Stimulated activated CD4-positive, alpha-beta T cell treated with anti-CD3 and anti-CD28 coated beads, Interleukin-12 subunit alpha, Interleukin-12 subunit beta, amount 100 ng/mL, for 24 hours (primary cell): ENCODE measurements around the gene SLC25A26.
"Not testable (repeated sequence)": the region's sequence is repeated elsewhere in the genome, so short reads cannot be mapped to it uniquely, and the experiment has no call there.

Experiments used
- DNase-seq, 2 experiments: peaks; one replicate each; pipeline ENCODE4 v3.0.0-alpha.2; 2020; ENCODE audit warnings: low read depth in 2 of 2

The SLC25A26 gene

DNA sequence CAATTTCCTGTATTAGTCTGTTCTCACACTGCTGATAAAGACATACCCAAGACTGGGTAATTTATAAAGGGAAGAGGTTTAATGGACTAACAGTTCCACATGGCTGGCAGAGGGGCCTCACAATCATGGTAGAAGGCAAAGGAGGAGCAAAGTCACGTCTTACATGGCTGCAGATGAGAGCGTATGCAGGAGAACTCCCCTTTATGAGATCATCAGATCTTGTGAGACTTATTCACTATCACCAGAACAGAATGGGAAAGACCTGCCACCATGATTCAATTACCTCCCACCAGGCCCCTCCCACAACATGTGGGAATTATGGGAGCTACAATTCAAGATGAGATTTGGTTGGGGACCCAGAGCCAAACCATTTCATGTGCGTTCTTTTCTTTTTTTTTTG, 5.3 kb downstream of the SLC25A26 start:
- not testable (repeated sequence) for DNase-seq

DNA sequence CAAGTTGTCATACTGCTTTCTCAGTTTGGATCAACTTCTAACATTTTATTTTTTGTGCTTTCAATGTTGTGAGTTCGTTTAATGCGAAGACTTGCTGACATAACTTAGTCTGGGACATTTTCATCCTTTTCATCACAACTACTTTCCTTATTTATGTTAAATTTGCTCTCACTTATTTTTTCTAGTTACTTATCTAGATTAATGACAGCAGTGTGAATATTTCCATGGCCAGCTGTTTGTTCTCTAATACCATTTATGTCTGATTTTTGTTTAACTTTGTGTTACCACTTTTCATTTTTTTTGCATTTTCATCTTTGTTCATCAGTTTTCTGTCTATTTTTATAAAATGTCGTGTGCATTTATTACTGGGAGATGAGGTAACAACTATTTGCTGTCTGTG, 6.2 kb downstream of the SLC25A26 start:
- DNase-seq, result no peak

DNA sequence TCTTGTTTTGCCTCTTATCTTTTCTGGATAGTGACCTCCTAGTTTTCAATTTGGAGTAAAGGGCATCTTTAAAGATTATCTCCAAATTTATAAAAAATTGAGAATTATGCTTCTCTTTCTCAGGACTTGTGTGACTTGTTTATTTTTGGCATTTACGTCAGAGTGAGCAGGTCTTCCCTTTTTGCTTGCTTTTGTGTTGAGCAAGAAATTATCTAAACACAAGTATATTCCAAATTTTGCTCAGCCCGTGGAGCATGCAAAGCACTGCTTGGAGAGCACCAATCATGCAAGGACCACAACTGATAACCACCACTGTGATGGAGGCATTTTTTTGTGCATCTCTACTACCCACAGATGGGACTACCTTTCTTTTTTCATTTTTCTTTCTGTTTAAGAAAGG, 7.1 kb downstream of the SLC25A26 start:
- no peak for DNase-seq

DNA sequence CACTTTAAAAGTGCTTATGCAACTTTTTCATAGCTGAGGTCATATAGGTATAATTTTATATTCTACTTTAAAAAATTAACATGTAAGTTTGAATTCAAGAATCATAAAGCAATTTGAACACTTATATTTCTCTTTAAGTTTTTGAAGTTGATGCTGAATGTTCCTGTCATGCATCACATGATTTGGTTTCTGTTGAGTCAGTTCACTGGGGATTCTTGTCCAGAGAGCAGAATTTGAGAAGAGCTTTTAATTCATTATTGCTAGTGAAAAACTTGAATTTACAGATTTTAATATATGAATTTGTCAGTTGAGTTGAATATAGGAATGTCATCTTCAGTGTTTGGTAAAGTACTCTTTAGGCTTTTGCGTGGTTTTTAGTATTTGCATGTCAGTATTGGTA, 7.9 kb downstream of the SLC25A26 start:
- DNase-seq, result no peak

DNA sequence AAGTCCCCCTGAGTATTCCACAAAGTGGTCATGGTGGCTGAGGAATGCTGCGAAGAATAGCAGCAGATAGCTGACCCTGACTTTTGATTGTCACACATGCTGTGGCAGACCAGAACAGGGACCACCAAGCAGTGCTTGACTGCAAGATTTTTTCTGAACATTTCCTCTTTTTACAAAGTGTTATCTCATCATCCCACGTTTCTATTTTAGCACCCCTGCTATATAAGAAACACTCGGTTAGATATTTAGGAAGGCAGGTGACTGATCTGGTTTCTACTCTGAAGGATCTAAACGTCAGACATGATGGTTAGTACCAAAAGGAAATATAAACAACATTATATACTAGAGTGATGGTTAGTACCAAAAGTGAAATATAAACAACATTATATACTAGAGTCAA, 9.1 kb downstream of the SLC25A26 start:
- no peak for DNase-seq

DNA sequence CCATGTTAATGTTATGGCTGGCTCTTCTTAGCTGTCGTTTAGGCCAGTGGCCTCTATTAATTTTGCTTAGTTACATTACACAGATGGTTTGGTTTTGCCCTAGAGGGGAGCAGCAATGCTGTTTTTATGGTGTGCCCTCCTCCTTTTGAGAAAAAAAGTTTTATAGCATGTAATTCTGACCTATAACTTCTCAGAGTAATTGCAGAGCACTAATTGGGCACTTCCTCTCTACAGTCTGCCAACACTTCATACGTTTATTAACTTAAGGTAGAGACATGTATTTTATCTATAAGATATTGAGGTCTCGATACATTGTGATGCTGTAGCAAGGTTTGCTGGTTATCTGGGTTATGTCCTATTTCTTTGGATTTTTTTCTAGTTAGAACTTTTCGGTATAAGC, 12.2 kb downstream of the SLC25A26 start:
- no peak for DNase-seq

DNA sequence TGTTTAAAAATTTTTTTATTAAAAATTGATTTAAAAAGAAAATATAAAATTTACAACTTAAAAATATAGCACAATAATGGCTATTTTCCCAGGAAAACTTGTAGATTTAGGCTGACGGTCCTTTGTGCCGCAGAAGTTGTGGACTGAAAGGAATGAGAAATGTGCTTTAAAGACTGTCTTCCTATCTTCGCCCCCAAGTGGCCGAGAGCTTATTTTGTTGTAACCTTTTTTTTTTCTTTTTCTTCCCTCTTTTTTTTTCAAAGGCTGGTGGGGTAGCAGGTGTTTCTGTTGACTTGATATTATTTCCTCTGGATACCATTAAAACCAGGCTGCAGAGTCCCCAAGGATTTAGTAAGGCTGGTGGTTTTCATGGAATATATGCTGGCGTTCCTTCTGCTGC, 15.5 kb downstream of the SLC25A26 start:
- DNase-seq, result no peak

DNA sequence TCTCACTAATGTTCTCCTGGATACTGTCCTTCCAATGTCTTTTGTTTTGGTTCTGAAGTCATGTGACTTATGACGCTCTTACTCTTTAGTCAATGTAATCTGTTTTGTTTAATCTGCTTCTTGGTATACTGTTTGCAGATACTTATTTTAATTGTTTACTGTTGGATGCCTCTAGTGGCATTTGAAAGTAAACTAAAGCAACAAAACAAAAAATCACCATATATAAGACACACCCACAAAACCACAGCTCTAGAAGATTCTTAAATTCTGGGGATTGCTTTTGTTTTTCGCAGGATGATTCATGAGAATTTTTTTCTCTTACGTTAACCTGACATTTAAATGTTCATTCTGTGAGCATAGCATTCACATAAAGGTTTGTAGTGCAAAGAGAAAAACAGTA, 16.8 kb downstream of the SLC25A26 start:
- DNase-seq, result no peak

DNA sequence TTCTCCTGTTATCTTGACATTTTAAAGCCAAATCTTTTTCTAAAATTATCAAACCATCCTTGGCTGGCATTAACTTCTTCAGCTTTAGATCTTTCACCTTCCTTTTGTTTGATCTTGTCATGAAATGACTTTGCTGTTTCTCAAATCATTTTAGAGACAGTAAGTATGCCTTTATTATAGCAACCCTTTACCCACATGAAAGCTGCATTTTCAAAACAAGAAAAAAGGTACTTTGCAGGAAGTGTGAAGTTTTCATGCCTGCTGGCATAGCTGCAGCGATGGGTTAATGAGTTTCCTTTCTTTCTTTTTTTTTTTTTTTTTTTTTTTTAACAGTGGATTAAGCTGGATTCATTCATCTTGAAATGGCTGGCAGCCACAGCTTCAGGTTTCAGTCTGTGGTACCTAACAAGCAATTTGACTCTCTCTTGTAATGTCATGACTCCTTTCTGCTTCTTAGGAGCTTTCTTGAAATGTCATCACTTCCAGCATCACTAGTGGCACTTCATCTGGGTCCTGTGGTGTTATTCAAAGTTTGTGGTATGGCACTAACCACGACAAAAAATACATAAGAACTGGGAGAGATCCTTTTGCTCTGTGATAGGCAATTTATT, 18.8 kb downstream of the SLC25A26 start:
- DNase-seq, result no peak

DNA sequence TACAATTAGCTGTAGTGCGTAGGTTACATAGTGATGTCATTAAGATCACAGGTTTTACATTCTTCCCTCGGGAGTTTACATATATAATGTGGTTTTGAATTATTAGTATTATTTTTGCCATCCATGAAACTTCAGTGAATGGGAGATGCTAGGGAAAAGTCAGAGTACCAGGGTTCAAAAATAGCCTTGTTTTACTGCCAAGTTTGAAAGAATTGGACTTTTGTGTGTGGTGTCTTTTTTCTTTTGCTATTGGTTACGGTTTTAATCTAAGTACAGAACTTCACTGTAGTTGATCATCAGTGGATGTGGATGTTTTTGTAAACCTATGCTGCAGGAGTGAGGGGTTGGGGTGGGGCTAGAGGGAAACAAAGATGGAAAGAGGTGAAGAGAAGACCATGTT, 20.7 kb downstream of the SLC25A26 start:
- no peak for DNase-seq

DNA sequence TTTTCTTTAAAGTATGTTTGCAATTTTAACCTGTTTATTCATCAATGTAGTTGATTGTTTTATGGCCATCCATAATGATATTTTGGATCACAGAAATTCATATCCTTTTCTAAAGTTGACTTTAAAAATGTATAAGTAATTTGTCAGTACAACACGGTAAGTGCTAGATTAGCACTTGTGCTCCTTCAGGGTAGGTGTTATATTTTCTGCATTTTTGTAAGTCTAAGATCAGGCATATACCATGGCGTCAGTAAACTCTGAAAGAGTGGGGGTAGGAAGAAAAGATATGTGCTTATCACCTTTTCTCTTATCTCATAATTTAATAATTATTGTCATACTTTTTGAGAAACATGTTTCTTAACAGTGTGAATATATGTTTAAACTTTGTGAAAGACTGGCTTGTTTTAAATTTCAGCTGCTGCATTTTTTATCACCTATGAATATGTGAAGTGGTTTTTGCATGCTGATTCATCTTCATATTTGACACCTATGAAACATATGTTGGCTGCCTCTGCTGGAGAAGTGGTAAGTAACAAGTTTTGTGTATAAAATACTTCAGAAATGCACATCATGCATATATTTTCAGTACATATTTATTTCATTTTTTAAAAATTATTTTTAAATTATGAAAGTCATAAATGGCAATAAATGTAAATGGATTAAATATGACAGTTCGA, 22.1 kb downstream of the SLC25A26 start:
- DNase-seq, result no peak

DNA sequence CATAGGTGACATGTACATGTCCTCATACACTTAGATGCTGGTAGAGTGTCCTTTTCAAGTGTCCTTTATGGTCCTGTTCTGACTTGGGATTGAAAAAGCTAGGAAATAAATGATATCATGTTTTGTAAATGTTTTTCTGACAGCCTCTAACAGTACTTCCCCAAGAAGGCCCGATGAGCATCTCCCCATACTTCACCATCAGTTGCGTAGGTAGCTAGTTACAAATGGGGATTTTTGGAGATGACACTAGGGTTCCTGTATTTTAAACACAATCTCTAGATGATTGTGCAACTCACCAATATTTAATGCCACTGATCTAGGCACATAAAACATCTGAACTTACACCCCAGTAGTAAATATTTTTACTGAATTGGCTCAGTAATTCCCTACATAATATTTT, 27.8 kb downstream of the SLC25A26 start:
- DNase-seq, result no peak

DNA sequence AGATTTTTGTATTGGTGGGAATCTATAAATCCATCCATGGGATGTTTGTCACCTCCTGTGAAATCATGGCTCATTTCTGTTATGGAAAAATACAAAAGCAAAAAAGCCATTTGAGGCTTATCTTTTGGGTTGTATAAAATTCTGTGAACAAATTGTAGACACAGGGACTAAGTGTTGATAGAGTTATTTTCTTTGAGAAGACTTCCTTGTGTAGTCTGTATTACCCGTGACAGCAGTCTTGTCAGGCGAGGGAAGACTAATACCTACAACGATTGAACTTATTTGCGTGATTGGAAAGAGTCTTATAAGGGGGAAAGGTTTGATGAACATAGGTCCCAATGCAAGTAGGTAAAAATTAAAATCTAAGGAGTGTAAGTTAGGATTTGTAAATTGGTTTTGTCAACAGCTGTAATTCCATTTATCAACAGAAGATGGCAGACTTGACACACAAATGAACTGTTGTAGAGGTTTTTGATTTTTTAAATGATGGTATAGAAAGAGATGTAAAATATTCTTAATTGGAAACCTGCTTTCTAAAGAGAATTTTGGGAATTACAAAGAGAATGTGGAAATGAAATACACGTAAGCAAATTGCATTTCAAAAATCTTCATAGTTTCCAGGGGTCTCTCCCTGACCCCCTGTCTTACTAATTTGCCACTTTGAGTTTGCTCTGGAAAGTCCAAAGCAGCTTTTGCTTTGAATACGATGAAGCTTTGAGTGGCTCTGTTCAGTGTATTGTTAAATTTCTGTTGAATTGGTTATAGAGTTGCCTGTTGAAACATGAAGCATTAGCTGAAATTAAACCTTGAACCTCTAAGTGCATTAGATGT, 33.2 kb downstream of the SLC25A26 start:
- no peak for DNase-seq

DNA sequence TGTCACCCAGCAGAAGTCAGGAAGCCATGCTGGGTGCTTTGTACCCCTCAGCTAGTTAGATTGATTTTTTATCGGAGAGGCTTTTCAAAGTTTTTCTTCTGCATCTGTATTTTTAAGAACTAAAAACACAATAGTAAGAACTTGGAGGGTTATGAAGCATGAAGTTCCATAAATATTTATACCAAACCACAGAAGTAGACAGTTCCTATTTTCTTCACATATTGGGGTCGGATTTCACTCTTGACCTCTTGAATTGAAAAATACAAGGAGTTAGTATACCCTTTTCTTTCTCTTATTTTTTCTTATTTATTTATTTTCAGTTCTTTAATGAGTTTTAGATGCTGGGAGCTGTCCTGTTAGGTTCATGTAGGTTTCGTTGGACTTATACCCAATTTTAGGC, 35.1 kb downstream of the SLC25A26 start:
- no peak for DNase-seq

DNA sequence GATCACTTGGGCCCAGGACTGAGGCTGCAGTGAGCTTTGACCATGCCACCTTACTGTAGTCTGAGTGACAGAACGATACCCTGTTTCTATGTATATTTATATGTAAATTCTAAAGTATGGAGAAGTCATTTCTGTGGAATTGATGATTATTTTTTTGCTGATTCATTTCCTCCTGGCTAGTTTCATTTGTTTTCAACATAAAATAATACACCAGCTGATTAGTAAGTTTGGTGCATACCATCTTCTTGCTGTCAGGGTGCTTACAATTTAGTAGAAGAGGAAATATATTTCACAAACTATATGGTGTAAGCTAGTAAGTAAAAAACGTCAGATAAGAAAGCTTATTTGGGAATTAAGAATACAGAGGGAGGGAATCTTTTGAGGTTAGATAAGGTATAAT, 36.0 kb downstream of the SLC25A26 start:
- no peak for DNase-seq

DNA sequence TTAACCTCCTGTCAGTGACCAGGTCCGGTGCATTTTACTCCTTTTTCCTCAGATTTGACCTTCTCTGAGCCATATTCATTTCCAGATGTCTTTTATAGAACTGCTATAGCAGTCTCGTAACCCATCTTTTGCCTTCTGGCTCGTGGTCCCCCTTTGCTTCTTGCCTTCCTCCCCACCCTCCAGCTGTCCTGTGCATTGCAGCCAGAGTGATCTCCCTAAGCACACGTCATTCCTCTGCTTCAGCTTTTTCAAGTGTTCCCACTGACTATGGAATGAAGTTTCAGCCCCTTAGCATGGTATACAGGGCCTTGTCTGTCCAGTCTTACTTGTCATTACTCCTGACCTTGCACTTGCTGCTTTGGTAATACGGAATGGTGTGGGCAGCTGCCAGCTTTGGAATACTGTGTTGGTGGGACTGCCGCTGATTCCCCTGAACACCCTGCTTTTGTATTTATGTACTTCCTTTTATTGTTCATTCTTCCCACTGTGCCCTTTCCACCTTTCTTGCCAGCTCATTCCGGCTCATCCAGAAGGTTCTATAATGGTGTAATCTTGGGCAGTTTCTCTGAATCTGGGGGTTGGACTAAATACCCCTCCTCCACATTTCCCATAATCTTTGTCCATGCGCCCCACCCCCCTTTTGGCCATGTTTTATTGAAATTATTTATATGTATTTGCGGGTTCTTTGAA, 38.9 kb downstream of the SLC25A26 start:
- no peak for DNase-seq

DNA sequence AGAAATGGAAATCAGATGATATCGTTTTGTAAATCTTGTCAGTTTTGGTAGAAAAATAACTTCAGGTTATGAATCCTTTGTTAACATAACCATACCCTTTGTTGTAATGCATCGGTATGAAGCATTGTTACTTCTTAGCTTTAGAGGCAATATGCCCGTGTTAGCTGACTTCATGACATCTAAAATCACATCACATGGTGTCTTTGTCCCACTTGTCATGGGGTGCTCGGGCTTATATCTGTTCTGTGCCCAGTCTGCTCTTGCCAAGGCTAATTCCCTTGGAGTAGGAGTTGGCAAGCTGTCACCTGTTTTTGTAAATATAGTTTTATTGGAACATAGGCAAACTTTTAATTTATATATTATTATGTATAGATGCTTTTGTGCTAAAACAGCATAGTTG, 39.6 kb downstream of the SLC25A26 start:
- no peak for DNase-seq

DNA sequence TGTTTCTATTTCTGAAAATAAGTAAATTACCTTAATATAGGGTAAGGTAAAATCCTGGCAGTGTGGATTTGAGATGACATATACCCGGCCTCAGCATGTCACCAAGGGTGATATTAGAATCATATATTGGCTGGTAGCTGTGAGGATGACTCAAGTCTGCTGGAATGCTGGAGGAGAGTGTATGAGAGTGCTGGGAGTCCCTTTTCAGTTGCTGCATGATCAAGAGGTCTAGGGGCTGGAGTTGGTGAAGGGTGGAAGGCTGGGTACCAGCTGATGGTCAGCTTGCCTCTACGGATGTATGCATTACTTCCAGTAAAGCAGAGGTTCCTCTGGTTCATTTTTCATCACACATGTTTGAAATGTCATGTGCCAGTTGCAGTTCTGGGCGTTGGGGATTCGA, 40.6 kb downstream of the SLC25A26 start:
- no peak for DNase-seq

DNA sequence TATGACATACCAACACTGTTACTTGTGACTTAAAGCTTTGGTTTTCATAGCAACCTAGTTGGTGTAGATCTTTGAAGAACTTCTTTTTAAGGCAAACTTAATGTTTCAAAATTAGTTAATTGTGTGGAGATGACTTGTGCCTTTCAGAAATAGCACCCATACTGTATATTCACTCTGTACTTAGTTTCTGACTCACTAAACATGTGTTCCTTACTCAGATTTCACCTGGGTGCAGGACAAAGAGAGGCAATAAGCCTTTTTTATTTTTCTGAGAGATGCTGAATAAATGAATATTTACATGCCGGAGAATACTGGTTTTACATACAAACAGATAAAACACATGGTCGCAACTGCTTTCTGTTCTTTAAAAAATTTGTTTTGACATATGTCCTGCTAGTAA, 44.8 kb downstream of the SLC25A26 start:
- DNase-seq, result no peak

DNA sequence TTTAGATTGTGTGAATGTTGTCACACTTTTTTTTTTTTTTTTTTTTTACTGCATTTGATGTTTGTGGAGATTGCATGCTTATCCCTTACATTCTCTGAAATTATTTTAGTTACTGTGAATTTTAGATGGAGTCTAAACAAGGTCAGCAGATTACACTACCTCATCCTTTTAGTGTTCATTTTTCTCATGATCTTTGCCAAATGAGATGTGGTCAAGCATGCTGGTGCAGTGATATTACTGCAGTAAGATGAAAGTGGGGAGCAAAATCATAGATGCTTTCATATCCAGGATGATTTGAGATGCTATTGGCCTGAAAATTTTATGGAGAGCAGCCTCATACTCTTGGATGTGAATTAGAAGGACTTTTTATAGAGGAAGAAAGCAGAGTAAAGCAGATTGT, 45.8 kb downstream of the SLC25A26 start:
- DNase-seq, result no peak

DNA sequence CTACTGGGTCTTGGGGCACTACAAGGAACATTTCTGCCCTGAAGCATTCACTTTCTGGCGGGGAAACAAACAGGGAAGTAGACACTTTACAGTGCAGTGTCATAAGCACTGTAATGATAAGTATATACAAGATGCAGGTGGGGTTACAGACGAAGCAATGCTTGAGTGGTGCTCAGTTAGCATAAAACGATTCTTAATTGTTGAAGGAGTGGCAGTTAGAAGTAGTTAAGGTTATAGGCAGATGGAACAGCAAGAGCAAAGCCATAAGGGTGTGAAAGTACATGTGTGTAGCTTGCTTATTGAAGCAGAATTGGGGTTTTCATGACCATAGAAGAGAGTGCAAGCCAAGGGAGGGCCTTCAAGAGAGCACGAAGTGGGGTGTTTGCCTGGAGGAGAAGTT, 46.2 kb downstream of the SLC25A26 start:
- no peak for DNase-seq

DNA sequence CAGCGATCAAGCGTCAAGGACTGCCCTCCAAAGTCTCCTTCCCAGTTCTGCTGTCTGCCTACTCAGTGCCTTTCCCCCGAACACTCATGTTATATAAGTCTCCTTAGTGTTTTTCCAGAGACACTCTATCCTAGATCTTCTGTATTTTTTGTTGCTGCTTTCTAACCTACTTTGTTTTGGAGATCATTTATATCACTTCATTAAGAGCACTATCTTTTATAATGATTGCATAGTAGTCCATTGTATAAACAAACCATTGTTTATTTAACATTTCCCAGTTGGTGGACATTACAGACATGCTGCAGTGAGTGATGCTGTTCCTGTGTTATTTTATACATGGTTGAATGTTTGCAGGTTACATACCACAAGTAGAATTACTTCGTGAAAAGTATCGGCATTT, 47.1 kb downstream of the SLC25A26 start:
- no peak for DNase-seq

DNA sequence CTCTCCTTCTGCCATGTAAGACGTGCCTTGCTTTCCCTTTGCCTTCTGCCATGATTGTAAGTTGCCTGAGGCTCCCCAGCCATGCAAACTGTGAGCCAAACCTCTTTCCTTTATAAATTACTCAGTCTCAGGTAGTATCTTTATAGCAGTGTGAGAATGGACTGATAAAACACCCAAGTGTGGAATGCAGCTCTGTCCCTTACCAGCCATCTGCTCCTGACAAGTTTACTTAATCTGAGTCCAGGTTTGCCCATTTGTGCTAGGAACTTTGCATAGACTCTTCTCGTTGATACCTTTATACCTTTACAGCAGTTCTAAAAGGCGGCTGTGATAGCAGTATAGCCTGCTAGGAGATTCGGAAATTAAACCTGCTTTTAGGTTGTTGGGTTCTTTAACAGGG, 48.1 kb downstream of the SLC25A26 start:
- DNase-seq, result no peak
